Measurements from ENCODE around the gene LRP5.
"Not testable (repeated sequence)": the region's sequence is repeated elsewhere in the genome, so short reads cannot be mapped to it uniquely, and the experiment has no call there.

LRP5 gene

GRCh38 chr11:68282141-68282860, 30.1 kb upstream of the LRP5 start:
- peak; percentile 86 for DNase-seq

GRCh38 chr11:68282861-68283230, 29.5 kb upstream of the LRP5 start:
- DNase-seq, result no peak

- not testable (repeated sequence) for DNase-seq
These were observed 27.8 kb upstream of the LRP5 start for GRCh38 chr11:68284588-68284987.

- no peak for DNase-seq
These were observed 25.0 kb upstream of the LRP5 start for GRCh38 chr11:68287419-68287818.

GRCh38 chr11:68289456-68289855, 22.9 kb upstream of the LRP5 start:
- no peak for DNase-seq

- no peak for DNase-seq
These were observed 18.7 kb upstream of the LRP5 start for GRCh38 chr11:68293708-68294107.

- DNase-seq, result no peak
These were observed 17.1 kb upstream of the LRP5 start for GRCh38 chr11:68295271-68295670.

- no peak for DNase-seq
These were observed 16.5 kb upstream of the LRP5 start for GRCh38 chr11:68295940-68296339.

- DNase-seq, result no peak
These were observed 15.9 kb upstream of the LRP5 start for GRCh38 chr11:68296344-68297051.

- no peak for DNase-seq
These were observed 15.4 kb upstream of the LRP5 start for GRCh38 chr11:68297052-68297378.

GRCh38 chr11:68297494-68297811, 14.9 kb upstream of the LRP5 start:
- DNase-seq, result no peak

GRCh38 chr11:68297812-68298658, 14.4 kb upstream of the LRP5 start:
- DNase-seq, result peak; percentile 4

- no peak for DNase-seq
These were observed 13.5 kb upstream of the LRP5 start for GRCh38 chr11:68298659-68299516.

GRCh38 chr11:68299517-68299879, 12.9 kb upstream of the LRP5 start:
- not testable (repeated sequence) for DNase-seq

- no peak for DNase-seq
These were observed 12.1 kb upstream of the LRP5 start for GRCh38 chr11:68300076-68300830.

- DNase-seq, result no peak
These were observed 10.1 kb upstream of the LRP5 start for GRCh38 chr11:68302256-68302655.

GRCh38 chr11:68302670-68303069, 9.7 kb upstream of the LRP5 start:
- DNase-seq, result no peak

GRCh38 chr11:68303083-68303482, 9.3 kb upstream of the LRP5 start:
- DNase-seq, result no peak

GRCh38 chr11:68303982-68304780, 8.2 kb upstream of the LRP5 start:
- DNase-seq, result no peak

GRCh38 chr11:68306636-68307035, 5.8 kb upstream of the LRP5 start:
- DNase-seq, result no peak

- no peak for DNase-seq
These were observed 4.3 kb upstream of the LRP5 start for GRCh38 chr11:68308068-68308467.
